ENCODE results near the gene C1QTNF6. TPM values are rescaled to one million over a fixed set of nuclear protein-coding genes. Genes with fewer than 3 reads are reported as not detected.
"Not testable (repeated sequence)": the region's sequence is repeated elsewhere in the genome, so short reads cannot be mapped to it uniquely, and the experiment has no call there.

C1QTNF6 gene
- total RNA-seq, 1 donor from 2014 or later: 5.3 TPM

- DNase-seq: no peak
These were observed 19.1 kb upstream of the C1QTNF6 start for GRCh38 chr22:37206841-37207821.

GRCh38 chr22:37206118-37206840 is 18.2 kb upstream of the C1QTNF6 start:
- no peak for DNase-seq

- DNase-seq: no peak
These were observed 17.0 kb upstream of the C1QTNF6 start for GRCh38 chr22:37205046-37205445.

- DNase-seq: no peak
These were observed 16.1 kb upstream of the C1QTNF6 start for GRCh38 chr22:37204045-37204655.

GRCh38 chr22:37203354-37204044 is 15.5 kb upstream of the C1QTNF6 start:
- DNase-seq: no peak

- DNase-seq: no peak
These were observed 14.7 kb upstream of the C1QTNF6 start for GRCh38 chr22:37202716-37203115.

GRCh38 chr22:37202001-37202555 is 14.0 kb upstream of the C1QTNF6 start:
- DNase-seq: no peak

GRCh38 chr22:37201443-37201820 is 13.4 kb upstream of the C1QTNF6 start:
- not testable (repeated sequence) for DNase-seq

GRCh38 chr22:37199760-37200108 is 11.7 kb upstream of the C1QTNF6 start:
- no peak for DNase-seq

GRCh38 chr22:37199103-37199759 is 11.2 kb upstream of the C1QTNF6 start:
- DNase-seq: peak; percentile 95

GRCh38 chr22:37198258-37199102 is 10.4 kb upstream of the C1QTNF6 start:
- DNase-seq: peak; percentile 75

- no peak for DNase-seq
These were observed 9.6 kb upstream of the C1QTNF6 start for GRCh38 chr22:37197451-37198257.

- no peak for DNase-seq
These were observed 8.7 kb upstream of the C1QTNF6 start for GRCh38 chr22:37196539-37197450.

GRCh38 chr22:37195921-37196320 is 7.9 kb upstream of the C1QTNF6 start:
- DNase-seq: no peak

- DNase-seq: no peak
These were observed 6.7 kb upstream of the C1QTNF6 start for GRCh38 chr22:37194750-37195149.

- DNase-seq: no peak
These were observed 5.7 kb upstream of the C1QTNF6 start for GRCh38 chr22:37193629-37194191.

GRCh38 chr22:37192741-37193140 is 4.7 kb upstream of the C1QTNF6 start:
- no peak for DNase-seq

- no peak for DNase-seq
These were observed 4.2 kb upstream of the C1QTNF6 start for GRCh38 chr22:37192204-37192603.

All from occipital lobe (tissue), 2 donors.